HG03520 (cell line): ENCODE measurements around the gene NFS1.
"Not testable (repeated sequence)": the region's sequence is repeated elsewhere in the genome, so short reads cannot be mapped to it uniquely, and the experiment has no call there.

Experiments used
- ATAC-seq: cut with Tn5 transposase; IDR thresholded peaks from one replicate; pipeline ENCODE4 v1.9.1; 2021; ENCODE audit warnings: mild to moderate bottlenecking, moderate library complexity; ENCODE audit not compliant: unreplicated experiment

The NFS1 gene

DNA sequence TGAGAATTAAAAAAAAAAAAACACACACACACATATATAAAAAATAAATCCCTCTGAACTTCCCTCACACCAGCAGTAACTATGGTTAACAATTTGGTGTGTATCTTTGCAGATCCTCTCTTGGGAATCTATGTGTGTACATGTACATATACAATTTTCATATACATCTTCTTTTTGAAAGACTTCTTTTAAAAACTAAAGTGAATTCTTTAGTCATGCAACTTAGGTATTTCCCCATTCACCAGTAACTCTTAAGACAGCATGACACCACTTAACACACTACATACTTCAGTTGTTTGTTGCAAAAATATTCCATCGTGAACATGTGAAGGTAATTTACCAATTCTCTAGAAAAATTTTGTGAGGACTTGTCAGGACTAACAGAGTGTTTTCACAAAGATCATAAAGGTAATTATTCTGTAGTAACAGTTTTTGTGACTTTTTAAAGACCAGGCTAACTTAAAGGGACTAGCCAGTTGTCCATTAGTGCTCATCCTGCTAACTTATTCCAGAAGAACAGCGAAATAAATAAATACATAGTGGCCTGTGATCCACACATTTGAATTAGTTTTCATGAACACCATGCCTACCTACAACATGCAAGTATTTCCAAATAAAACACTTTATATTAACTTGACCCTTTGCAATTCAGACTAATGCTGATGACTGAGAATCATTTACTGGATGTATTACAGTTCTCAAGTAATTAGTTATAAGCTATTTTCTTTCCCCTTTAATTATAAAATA is 30.9 kb upstream of the NFS1 start:
- no peak for ATAC-seq

DNA sequence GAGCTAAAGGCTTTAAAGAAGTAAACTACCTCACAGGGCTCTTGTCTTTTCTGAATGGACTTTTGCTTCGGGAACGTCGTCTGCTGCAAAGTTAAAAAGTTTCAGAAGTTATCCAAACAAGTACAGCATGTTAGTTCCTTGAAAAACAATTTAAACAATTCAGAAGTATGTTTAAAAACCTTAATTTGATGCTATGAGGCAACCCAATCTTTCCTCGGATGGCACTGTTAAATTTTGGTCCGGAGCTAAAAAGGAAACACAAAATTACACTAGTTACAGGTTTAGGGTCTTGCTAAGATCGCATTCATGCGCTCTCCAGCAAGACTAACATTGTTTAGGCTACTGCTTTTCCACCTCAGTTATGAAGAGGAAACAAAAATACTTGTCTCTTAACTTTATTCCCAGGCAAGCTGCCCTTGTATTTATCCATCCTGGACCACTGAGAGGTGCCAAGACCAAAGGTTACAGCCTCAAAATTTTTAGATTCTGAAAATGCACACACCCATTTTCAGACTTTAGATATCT is 30.2 kb upstream of the NFS1 start:
- ATAC-seq: no peak

DNA sequence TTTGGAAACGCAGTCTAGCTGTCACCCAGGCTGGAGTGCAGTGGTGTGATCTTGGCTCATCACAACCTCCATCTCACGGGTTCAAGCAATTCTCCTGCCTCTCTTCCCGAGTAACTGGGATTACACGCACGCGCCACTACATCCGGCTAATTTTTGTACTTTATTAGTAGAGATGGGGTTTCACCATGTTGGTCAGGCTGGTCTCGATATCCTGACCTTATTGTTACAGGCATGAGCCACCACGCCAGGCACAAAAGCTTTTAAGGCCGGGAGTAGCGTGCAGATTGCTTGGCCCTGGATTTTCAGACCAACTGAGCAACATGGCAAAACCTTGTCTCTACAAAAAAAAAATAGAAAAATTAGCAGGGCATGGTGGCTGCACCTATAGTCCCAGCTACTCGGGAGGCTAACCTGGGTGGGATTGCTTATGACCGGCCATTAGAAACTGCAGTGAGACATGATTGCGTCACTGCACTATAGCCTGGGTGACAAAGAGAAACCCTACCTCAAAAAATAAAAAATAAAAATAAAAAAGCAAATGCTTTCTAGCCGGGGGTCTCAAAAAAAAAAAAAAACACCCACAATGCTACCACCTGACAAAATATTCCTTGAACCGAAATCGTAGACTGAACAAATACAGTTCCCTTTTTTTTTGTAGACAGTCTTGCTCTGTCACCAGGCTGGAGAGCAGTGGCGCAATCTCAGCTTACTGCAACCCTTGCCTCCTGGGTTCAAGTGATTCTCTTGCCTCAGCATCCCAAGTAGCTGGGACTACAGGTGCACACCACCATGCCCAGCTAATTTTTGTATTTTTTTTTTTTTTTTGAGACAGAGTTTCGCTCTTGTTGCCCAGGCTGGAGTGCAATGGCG is 27.9 kb upstream of the NFS1 start:
- ATAC-seq: no peak

DNA sequence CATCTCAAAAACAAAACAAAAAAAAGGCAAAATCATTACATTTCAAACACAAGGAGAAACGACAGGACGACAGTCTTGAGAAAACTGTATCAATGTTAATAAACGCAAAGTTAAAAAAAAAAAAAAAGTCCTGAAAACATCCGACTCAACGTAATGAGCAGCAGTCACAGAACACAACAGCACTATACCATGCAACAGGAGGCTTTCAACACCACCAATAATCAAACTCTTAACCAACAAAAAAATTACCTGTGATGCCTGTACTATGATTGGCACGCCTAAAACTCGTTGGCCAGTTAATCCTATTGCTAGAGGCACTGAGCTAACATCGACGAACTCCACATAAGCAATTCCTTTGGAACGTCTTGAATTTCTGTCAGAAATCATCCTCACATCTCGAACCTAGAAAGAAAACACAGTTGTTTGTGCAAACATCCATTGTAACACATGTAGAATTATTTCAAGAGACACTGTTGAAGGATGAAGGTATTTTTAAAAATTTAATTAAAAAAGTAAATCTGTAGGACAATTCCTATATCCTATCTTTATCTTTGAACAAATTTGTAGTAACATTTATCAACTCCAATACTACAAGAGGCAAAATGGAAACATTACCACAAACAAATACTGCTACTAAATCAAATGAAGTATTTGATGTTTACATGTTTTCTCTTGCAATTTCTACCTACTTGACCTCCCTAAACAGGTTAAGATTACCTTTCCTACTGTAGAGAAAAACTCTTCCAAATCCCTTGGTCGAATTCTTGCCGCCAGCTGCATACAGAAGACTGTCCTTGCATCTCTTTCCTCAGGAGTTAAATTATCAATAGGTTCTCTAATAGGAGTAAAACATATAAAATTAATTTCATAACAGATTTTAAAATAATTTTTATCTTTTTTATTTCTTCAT is 25.4 kb upstream of the NFS1 start:
- ATAC-seq: no peak

DNA sequence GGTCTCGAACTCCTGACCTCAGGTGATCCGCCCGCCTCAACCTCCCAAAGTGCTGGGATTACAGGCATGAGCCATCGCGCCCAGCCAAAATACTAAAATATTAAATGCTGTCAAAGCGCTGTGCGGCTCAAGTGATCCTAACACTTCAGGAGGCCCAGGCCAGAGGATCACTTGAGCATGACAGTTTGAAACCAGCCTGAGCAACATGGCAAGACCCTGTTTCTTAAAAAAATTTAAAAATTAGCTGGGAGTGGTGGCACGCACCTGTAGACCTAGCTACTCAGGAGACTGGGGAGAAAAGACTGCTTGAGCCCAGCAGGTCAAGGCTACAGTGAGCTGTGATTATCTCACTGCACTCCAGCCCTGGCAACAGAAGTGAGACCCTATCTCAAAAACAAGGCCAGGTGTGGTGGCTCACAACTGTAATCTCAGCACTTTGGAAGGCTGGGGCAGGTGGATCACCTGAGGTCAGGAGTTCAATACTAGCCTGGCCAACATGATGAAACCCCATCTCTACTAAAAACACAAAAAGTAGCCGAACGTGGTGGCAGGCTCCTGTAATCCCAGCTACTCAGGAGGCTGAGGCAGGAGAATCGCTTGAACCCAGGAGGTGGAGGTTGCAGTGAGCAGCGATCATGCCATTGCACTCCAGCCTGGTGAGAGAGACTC is 24.6 kb upstream of the NFS1 start:
- not testable (repeated sequence) for ATAC-seq

DNA sequence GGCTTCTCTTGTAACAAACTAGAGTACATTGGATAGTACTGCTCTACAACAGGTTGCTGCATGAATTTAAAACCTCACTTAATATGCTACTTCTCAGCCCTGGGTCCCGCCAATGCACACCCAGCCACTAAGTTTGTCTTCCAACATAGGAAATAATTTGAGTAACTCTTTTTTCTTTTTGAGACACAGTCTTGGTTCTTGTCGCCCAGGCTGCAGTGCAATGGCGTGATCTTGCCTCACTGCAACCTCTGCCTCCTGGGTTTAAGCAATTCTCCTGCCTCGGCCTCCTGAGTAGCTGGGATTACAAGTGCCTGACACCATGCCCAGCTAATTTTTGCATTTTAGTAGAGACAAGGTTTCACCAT is 24.1 kb upstream of the NFS1 start:
- not testable (repeated sequence) for ATAC-seq

DNA sequence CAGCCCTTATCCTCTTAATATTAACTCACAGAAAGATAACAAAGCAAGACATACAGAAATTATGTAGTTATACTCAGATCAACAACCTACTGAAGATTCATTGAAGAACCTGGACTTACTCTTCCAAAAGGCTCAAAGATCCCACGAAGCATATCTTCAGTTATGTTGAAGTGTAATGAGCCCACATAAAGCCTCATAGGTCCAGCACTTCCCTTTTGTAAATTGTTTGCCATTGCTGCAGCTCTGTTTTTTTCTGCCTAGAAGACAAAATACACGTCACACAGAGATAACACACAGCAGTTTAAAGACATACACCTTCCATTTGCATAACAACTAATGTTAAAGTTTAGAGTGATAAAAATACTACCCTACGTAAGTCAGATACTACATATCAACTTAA is 22.5 kb upstream of the NFS1 start:
- ATAC-seq: no peak

DNA sequence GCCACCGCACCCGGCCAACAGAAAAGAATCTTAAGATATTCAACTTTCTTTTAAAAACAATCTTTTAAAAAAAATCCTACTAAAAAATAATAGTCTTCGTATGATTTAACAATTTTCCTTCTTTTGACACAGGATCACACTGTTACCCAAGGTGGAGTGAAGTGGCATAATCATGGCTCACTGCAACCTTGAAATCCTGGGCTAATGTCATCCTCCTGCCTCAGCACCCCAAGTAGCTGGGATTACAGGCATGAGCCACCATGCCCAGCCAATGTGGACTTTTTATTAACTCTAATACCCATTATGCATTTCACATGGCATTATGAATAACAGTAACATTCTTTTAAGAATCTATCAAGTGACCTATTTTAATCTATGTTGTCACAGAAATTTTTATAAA is 22.1 kb upstream of the NFS1 start:
- no peak for ATAC-seq

DNA sequence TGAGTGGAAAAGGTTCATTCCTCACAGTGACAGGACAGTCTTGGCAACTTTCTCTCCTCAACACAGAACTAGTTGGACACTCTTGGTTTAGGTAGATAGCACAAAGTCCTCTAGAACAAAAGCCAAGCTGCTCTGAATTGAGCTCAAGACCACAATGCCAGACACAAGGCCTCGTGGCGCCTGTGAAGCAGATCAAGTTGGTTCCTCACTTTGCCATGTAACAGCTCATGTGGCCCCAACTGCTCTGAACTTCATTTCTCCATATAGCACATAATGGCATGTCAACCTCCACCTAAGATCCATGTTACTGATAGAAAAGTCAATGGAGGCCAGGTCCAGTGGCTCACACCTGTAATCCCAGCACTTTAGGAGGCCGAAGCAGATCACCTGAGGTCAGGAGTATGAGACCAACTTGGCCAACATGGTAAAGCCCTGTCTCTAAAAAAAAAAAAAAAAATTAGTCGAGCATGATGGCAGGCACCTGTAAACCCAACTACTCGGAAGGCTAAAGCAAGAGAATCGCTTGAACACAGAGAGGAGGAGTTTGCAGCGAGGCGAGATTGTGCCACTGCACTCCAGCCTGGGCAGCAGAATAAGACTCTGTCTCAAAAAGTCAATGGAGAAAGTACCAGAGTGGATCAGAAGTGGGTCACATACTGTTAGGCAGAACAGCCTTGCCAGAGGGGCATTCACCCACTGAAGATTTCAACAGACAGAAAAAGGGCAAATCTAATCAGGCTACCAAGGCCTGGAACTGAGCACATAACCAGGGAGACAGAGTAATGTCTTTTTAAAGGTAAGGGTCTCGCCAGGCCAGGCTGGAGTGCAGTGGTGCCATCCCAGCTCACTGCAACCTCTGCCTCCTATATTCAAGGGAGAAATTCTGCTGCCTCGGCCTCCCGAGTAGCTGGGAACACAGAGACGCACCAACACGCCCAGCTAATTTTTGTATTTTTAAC is 21.3 kb upstream of the NFS1 start:
- ATAC-seq: no peak

DNA sequence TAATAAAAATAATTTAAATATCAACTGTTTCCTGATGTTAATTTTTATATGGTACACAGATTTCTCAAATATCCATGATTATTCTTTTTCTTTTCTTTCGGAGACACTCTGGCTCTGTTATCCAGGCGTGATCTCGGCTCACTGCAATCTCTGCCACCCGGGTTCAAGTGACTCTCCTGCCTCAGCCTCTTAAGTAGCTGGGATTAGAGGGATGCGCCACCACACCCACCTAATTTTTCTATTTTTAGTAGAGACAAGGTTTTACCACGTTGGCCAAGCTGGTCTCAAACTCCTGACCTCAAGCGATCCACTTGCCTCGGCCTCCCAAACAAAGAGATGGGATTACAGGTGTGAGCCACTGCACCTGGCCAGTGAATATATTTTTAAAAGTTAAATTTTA is 20.6 kb upstream of the NFS1 start:
- no peak for ATAC-seq

DNA sequence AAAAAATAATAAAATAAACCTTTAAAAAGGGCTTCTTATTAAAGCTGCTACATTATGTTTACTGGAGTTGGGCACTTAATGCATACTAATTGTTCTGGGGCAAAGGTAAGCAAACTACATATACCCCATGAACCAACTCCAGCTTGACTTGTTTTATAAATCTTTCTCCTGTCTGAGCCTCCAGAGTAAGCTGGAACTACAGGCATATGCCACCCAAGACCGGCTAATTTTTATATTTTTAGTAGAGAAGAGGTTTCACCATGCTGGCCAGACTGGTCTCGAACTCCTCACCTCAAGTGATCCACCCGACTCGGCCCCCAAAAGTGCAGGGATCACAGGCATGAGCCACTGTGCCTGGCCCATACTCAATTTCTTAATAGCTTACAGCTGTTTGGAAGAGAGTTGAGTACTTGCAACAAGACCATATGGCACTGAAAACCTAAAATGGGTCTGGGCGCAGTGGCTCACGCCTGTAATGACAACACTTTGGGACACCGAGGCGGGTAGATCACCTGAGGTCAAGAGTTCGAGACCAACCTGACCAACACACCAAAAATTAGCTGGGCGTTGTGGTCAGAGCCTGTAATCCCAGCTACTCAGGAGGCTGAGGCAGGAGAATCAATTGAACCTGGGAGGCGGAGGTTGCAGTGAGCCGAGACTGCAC is 20.0 kb upstream of the NFS1 start:
- no peak for ATAC-seq

DNA sequence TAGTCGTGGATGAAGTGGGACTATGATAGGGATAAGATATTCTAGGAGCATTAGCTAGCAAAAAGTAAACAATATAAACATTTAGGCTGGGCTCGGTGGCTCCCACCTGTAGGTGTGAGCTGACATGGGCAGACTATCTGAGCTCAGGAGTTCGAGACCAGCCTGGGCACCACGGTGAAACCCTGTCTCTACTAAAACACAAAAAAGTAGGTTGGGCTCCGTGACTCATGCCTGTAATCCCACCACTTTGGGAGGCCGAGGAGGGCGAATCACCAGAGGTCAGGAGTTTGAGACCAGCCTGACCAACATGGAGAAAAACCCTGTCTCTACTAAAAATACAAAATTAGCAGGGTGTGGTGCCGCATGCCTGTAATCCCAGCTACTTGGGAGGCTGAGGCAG is 19.2 kb upstream of the NFS1 start:
- ATAC-seq: not testable (repeated sequence)

DNA sequence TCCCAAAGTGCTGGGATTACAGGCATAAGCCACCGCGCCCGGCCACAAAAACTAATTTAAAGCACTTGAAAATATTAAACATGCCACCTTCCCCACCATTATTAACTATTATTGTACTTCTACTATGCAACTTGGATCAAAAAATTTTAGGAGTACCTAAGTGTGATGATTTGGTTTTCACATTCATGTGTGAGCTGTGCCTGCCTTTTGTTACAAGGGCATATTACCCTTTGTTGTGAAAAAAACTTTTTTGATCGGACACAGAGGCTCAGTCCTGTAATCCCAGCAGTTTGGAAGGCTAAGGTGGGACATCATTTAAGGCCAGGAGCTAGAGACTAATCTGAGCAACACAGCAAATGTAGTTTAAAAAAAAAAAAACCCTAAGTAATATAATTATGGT is 17.2 kb upstream of the NFS1 start:
- ATAC-seq: no peak

DNA sequence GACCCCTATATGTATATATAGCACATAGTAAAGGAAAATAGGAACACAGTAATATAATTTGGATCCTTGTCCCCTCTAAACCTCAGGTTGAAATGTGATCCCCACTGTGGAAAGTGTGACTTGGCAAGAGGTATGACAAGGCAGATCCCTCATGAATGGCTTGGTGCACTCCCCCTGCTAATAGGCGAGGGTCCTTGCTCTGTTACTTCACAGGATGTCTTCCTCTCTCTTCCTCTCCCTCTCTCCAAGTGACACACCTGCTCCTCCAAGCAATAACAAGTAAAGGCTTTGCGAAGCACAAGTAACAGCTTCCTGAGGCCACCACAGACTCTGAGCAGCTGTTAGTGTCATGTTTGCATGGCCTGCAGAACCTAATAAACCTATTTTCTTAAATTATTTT is 16.5 kb upstream of the NFS1 start:
- no peak for ATAC-seq

DNA sequence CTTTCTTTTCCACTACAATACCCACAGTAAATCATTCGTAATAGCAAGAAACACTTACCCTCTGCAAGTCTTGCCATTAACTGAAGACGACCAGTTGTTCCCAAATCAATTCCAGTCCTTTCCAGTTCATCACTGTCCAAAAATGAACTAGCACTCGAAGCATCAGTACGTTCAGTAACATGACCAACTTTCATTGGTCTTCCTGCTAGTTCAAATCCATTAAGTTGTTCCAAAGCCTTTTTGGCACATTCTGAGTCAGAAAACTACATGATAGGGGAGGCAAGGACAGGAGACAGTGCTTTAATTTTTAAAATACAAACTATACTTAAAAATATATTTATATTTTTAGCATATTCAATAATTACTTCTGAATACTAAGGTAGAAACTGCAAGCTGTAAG is 15.0 kb upstream of the NFS1 start:
- ATAC-seq: no peak

DNA sequence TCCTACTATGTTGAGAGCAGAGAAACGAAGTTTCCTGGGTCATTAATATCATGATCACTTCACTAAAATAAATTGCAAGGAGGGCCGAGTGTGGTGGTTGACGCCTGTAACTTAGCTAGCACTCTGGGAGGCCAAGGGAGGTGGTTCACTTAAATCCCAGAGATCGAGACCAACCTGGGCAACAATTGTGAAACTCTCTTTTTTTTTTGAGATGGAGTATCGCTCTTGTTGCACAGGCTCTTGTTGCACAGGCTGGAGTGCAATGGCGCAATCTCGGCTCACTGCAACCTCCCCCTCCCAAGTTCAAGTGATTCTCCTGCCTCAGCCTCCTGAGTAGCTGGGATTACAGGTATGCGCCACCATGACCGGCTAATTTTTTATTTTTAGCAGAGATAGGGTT is 14.0 kb upstream of the NFS1 start:
- not testable (repeated sequence) for ATAC-seq

DNA sequence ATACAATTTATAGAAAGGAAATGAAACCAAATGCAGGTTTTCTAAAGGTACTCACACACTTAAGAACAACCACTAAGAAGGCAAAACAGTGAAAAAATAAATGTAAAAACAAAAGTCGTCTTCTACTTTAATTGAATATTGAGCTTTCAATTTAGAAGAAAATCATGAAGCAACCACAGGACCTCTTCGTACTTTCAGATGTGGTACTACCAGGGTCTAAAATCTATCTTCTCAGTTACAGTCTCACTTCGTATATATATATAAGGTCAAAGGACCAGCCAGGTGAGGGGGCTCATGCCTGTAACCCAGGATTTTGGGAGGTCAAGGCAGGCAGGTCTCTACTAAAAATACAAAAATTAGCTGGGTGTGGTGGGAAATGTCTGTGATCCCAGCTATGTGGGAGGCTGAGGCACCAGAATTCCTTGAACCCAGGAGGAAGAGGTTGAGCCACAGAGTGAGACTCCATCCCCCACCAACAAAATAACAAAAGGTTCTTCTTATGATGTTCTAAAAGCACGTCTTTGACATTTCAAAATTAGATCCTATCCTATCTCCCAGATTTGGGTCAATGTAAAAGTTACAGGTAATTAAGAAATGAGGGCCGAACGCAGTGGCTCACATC is 12.5 kb upstream of the NFS1 start:
- no peak for ATAC-seq

DNA sequence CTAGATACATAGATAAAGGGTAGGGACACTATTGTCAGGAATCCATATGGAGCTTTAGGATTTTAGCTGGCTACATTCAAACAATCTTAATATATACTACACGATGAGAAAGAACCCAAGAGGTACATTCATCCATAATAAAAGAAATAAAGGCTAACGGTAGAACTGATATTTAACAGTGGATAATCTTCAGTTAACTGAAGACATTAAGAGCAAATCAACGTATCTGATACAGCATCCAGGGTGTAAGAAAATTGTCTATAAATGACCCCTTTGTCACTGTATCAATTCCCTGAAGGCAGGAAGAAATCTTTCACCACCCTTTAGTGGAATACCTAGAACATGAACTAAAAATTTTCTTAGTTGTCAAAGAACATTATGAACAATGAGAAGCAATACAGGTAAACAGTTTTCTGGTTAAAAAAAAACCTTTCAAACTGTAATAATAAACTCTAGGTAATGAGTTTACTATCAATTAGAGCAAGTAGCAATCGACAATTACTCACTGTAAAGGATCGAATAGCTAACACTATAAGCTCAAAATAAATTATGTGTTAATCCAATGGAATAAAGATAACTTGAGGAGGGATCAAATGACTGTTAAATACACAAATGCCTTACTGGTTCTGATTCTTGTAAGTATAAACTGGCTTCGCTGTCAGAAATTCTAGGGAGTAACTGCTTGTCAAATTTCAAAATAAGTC is 11.9 kb upstream of the NFS1 start:
- ATAC-seq: no peak
